Kidney (tissue), 14 donors: Measurements from ENCODE around the gene NUSAP1. TPM values are rescaled to one million over a fixed set of nuclear protein-coding genes. Genes with fewer than 3 reads are reported as not detected.

Experiments
- DNase-seq, 5 donors: peaks; one replicate each; pipeline ENCODE4 v3.0.0-alpha.2; 2013 to 2020
- FAIRE-seq: peaks from 2 replicates; lab custom pipeline; 2012; peaks lifted over from hg19 to GRCh38; lab: Jason Lieb, UNC
- H3K27ac ChIP-seq, 2 donors: one replicate each; pipeline ENCODE4 v1.7.0; 2013; ENCODE audit warnings: low read depth in 2 of 2, low read length in 2 of 2, inconsistent platforms in 1 of 2
- H3K27me3 ChIP-seq: one replicate; pipeline ENCODE4 v1.7.1; 2013; ENCODE audit warnings: low read length, inconsistent platforms; ENCODE audit not compliant: control insufficient read depth, insufficient read depth
- H3K36me3 ChIP-seq, 3 donors: one replicate each; pipeline versions ENCODE4 v1.7.0 to v1.7.1; 2013; ENCODE audit warnings: low read length in 3 of 3, control low read depth in 1 of 3, inconsistent platforms in 1 of 3; ENCODE audit not compliant: insufficient read depth in 3 of 3, control insufficient read depth in 2 of 3
- H3K4me1 ChIP-seq, 3 donors: one replicate each; pipeline versions ENCODE4 v1.7.0 to v1.7.1; 2013; ENCODE audit warnings: low read length in 3 of 3, inconsistent platforms in 1 of 3, low read depth in 1 of 3; ENCODE audit not compliant: control insufficient read depth in 2 of 3, insufficient read depth in 2 of 3
- H3K4me3 ChIP-seq, 3 donors: one replicate each; pipeline versions ENCODE4 v1.7.0 to v1.8.1; 2013; ENCODE audit warnings: low read length in 3 of 3, control low read depth in 1 of 3, inconsistent platforms in 1 of 3
- H3K9ac ChIP-seq, 3 donors: one replicate each; pipeline versions ENCODE4 v1.7.0 to v1.7.1; 2013; ENCODE audit warnings: low read length in 3 of 3, control low read depth in 1 of 3, inconsistent platforms in 1 of 3
- H3K9me3 ChIP-seq, 3 donors: one replicate each; pipeline versions ENCODE4 v1.7.0 to v1.7.1; 2013; ENCODE audit warnings: low read length in 3 of 3, control low read depth in 1 of 3, inconsistent platforms in 1 of 3; ENCODE audit not compliant: control insufficient read depth in 2 of 3, insufficient read depth in 1 of 3
- intact Hi-C: fragments of 100-400 bp; cut with DNase I; formaldehyde crosslinking; loops from one replicate; pipeline ENCODE4 v1.11.1; 2022
- polyA plus RNA-seq: library from polyadenylated mRNA; stranded (reverse); fragments of 350-450 nt; fragmentation: Illumina TruSeq; extraction: RNeasy Lipid Tissue Mini Kit (QIAGEN cat#74804); gene quantifications from one replicate; pipeline ENCODE4 v1.2.3, GENCODE V29; 2014; ENCODE audit warnings: low read depth, low replicate concordance; ENCODE audit not compliant: insufficient read depth
- total RNA-seq: library from RNA; stranded (reverse); fragmentation: NEBNext Ultra II Directional; extraction: Animal tissue kit (Norgen Biotek cat#: 25700); gene quantifications from one replicate; pipeline ENCODE4 v1.2.1, GENCODE V29; 2021
- TF ChIP-seq, protein P1 (sequence below): IDR thresholded peaks from 3 replicates; pipeline ENCODE4 v1.5.1; 2012; ENCODE audit warnings: mild to moderate bottlenecking, moderate library complexity, borderline replicate concordance; ENCODE audit not compliant: insufficient read depth; ENCODE audit errors: extremely low read depth
- donor health status: control.
- donor health status: control.
- donor health status: control.
- donor health status: control.
- donor health status: control.
- donor health status: DM: yes; HTN: yes; CAD: no.
- donor health status: Normal renal cell carcinoma (clear cell type).

The NUSAP1 gene
- total and polyA plus RNA-seq, 2 donors from 2014 or later, result 2.3 to 6.7 TPM

- H3K4me3 ChIP-seq, result no peak overlapping the region
- DNase-seq (no peak), FAIRE-seq (no peak)
- peaks cover 0 to 6% (median 2%) of the 10 kb centered on the region in 3 donors for H3K36me3 ChIP-seq
- intact Hi-C loops, result no loop called here
- no peak overlapping the region for H3K9ac ChIP-seq
- no peak overlapping the region for H3K27ac ChIP-seq
- TF ChIP-seq, protein P1, sequence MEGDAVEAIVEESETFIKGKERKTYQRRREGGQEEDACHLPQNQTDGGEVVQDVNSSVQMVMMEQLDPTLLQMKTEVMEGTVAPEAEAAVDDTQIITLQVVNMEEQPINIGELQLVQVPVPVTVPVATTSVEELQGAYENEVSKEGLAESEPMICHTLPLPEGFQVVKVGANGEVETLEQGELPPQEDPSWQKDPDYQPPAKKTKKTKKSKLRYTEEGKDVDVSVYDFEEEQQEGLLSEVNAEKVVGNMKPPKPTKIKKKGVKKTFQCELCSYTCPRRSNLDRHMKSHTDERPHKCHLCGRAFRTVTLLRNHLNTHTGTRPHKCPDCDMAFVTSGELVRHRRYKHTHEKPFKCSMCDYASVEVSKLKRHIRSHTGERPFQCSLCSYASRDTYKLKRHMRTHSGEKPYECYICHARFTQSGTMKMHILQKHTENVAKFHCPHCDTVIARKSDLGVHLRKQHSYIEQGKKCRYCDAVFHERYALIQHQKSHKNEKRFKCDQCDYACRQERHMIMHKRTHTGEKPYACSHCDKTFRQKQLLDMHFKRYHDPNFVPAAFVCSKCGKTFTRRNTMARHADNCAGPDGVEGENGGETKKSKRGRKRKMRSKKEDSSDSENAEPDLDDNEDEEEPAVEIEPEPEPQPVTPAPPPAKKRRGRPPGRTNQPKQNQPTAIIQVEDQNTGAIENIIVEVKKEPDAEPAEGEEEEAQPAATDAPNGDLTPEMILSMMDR, result no peak
- no peaks in the 10 kb centered on the region for H3K9me3 ChIP-seq
- no peaks in the 10 kb centered on the region for H3K4me1 ChIP-seq
- no peaks in the 10 kb centered on the region for H3K27me3 ChIP-seq
Observed at GRCh38 chr15:41387646-41388045, 55.0 kb downstream of the NUSAP1 start.

GRCh38 chr15:41392659-41393058, 60.0 kb downstream of the NUSAP1 start:
- peaks cover 7 to 18% (median 9%) of the 10 kb centered on the region in 3 donors for H3K36me3 ChIP-seq
- no peaks in the 10 kb centered on the region for H3K9me3 ChIP-seq
- no peaks in the 10 kb centered on the region for H3K27me3 ChIP-seq
- TF ChIP-seq, protein P1, result no peak
- FAIRE-seq (no peak), DNase-seq (no peak)
- H3K4me1 ChIP-seq, result no peaks in the 10 kb centered on the region
- no peak overlapping the region for H3K4me3 ChIP-seq
- H3K27ac ChIP-seq, result no peak overlapping the region
- intact Hi-C loops, result no loop called here
- H3K9ac ChIP-seq, result no peak overlapping the region

DNA sequence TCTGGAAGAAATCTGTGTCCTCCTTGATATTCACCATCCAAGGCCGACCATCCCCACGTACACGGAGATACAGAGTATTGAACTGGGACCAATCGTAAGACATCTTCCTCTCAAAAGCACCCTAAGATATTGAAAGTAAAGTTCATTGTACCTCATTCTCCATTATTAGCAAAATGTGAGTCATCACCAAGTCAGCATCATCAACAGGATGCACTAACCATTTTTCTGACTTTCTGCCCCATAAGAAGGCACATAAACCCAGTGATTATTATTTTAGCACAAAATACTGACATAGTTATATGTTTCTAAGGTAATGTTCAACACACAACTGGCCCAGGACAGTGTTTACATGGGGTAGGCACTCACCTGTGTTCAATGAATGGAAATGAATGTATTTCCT, 62.2 kb downstream of the NUSAP1 start:
- Histone ChIP-seq H3K27me3 (no peaks in the 10 kb centered on the region), H3K9ac (no peak overlapping the region), H3K36me3 (peaks cover 5 to 18% (median 9%) of the 10 kb centered on the region in 3 donors), H3K4me1 (no peaks in the 10 kb centered on the region), H3K27ac (no peak overlapping the region), H3K4me3 (no peak overlapping the region), H3K9me3 (no peaks in the 10 kb centered on the region)
- intact Hi-C loops, result no loop called here
- DNase-seq (no peak), FAIRE-seq (no peak)
- TF ChIP-seq, protein P1, result no peak

DNA sequence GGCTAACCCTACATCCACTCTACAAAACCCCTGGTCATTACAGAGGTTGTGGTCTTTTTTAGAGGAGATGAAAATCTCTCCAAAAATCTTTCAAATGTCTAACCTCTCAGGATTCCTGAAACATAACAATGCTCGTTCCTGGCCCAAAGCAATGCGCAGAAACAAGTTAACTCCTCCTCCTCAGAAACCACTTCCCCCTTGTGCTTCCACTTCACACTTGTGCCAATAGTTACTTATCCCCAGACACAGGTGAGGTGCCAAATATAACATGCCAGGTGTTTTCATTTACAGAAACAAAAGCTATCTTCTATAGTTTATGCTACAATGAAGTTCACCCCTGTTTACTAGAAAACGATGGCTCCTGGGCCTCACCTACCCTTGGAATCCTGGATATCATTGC, 63.4 kb downstream of the NUSAP1 start:
- TF ChIP-seq, protein P1, result no peak
- DNase-seq, result no peak
- H3K4me3 ChIP-seq, result no peak overlapping the region

More for the DNA sequence above, 63.4 kb downstream of the NUSAP1 start:
- Histone ChIP-seq H3K9me3 (no peaks in the 10 kb centered on the region), H3K27ac (no peak overlapping the region), H3K9ac (no peak overlapping the region), H3K4me1 (no peaks in the 10 kb centered on the region), H3K36me3 (peaks cover 5 to 18% (median 9%) of the 10 kb centered on the region in 3 donors), H3K27me3 (no peaks in the 10 kb centered on the region)
- intact Hi-C loops, result no loop called here
- FAIRE-seq, result no peak
